Stimulated activated CD4-positive, alpha-beta T cell treated with anti-CD3 and anti-CD28 coated beads, Interleukin-2, amount 100 ng/mL, for 48 hours (primary cell): ENCODE data around the gene GGCX.
A peak's percentile ranks its signal among the peaks of the same experiment; 100 is the strongest.
"Not testable (repeated sequence)": the region's sequence is repeated elsewhere in the genome, so short reads cannot be mapped to it uniquely, and the experiment has no call there.

Experiments used
- DNase-seq, 2 donors: peaks; one replicate each; pipeline ENCODE4 v3.0.0-alpha.2; 2020

Gene GGCX

GRCh38 chr2:85561280-85562212 is at the start of gene GGCX:
Gene GGCX (minus strand): TSS chr2:85561493. CDS start chr2:85561428, 65 bp downstream.
- peak; percentile 93 for DNase-seq

GRCh38 chr2:85607268-85608215 is 46.2 kb upstream of the GGCX start:
- no peak for DNase-seq

- DNase-seq: no peak
Observed at GRCh38 chr2:85606116-85606455, 44.8 kb upstream of the GGCX start.

- no peak for DNase-seq
Observed at GRCh38 chr2:85605406-85606115, 44.3 kb upstream of the GGCX start.

GRCh38 chr2:85604568-85605339 is 43.5 kb upstream of the GGCX start:
- no peak for DNase-seq

GRCh38 chr2:85604133-85604444 is 42.8 kb upstream of the GGCX start:
- DNase-seq: not testable (repeated sequence)

GRCh38 chr2:85602476-85603234 is 41.4 kb upstream of the GGCX start, which contains the start of gene TMEM150A:
Gene TMEM150A (minus strand): TSS chr2:85602698. CDS start chr2:85601948, 750 bp downstream.
- peak; percentile 81 to 84 for DNase-seq

- DNase-seq: no peak
Observed at GRCh38 chr2:85601771-85602475, 40.6 kb upstream of the GGCX start.

GRCh38 chr2:85600951-85601770 is 39.9 kb upstream of the GGCX start:
- DNase-seq: no peak

GRCh38 chr2:85600235-85600575 is 38.9 kb upstream of the GGCX start:
- DNase-seq: no peak

GRCh38 chr2:85599468-85600234 is 38.4 kb upstream of the GGCX start:
- DNase-seq: no peak

- no peak for DNase-seq
Observed at GRCh38 chr2:85598594-85599340, 37.5 kb upstream of the GGCX start.

- no peak for DNase-seq
Observed at GRCh38 chr2:85597241-85597640, 35.9 kb upstream of the GGCX start.

- no peak for DNase-seq
Observed at GRCh38 chr2:85596486-85597143, 35.3 kb upstream of the GGCX start.

GRCh38 chr2:85596026-85596333 is 34.7 kb upstream of the GGCX start:
- DNase-seq: no peak

- DNase-seq: peak; percentile 77 to 81
Observed at GRCh38 chr2:85595301-85596025, 34.2 kb upstream of the GGCX start, which contains the start of gene RNF181. Gene RNF181 (plus strand): TSS chr2:85595745. CDS start chr2:85595764, 19 bp downstream.

- no peak for DNase-seq
Observed at GRCh38 chr2:85594715-85595300, 33.5 kb upstream of the GGCX start.
